Gastroesophageal sphincter (tissue), 3 donors: Measurements from ENCODE around the gene FARS2.

Source experiments
- CTCF ChIP-seq, 4 experiments: fragments of 200-600 bp in 2 of 4; fragments of 450-650 bp in 2 of 4; sonication (generic) in 1 of 4; IDR thresholded peaks; one replicate each; pipeline ENCODE4 v1.5.1; 2017 to 2019; ENCODE audit warnings: antibody characterized with exemption in 4 of 4, mild to moderate bottlenecking in 2 of 4, moderate library complexity in 2 of 4
- EP300 ChIP-seq: sonication (generic); formaldehyde crosslinking; IDR thresholded peaks from one replicate; pipeline ENCODE4 v1.6.1; 2017; ENCODE audit warnings: antibody characterized with exemption, mild to moderate bottlenecking

GRCh38 chr6:5814116-5814515 lies 552.8 kb downstream of the FARS2 start:
- no peak for TF ChIP-seq CTCF (IDR thresholded peaks at IDR 0.05)
- TF ChIP-seq EP300 = no peak
